IgD-negative memory B cell (primary cell): ENCODE measurements around the gene GTF2H2C. TPM values are rescaled to one million over a fixed set of nuclear protein-coding genes. Genes with fewer than 3 reads are reported as not detected.

Experiments
- polyA plus RNA-seq: library from polyadenylated mRNA; unstranded; fragments of 300-500 nt; fragmentation: Illumina TruSeq; gene quantifications from one replicate; pipeline ENCODE4 v1.2.3, GENCODE V29; 2021

GTF2H2C gene
- polyA plus RNA-seq, 1 donor from 2014 or later = 25.6 TPM

Other genes with a start within 250 kb of the GTF2H2C start
- 5.5 TPM for gene CCDC125, start 227.4 kb upstream of the GTF2H2C start, polyA plus RNA-seq
- gene AK6, start 190.7 kb upstream of the GTF2H2C start, polyA plus RNA-seq = 81.3 TPM
- gene TAF9, start 190.7 kb upstream of the GTF2H2C start, polyA plus RNA-seq = 104 TPM
- gene RAD17, start 190.4 kb upstream of the GTF2H2C start, polyA plus RNA-seq = 29.6 TPM
- 2.5 TPM for gene MARVELD2, start 145.1 kb upstream of the GTF2H2C start, polyA plus RNA-seq
- 0.09 TPM for gene OCLN, start 67.4 kb upstream of the GTF2H2C start, polyA plus RNA-seq